ENCODE data around the gene SNX1. TPM values are rescaled to one million over a fixed set of nuclear protein-coding genes. Genes with fewer than 3 reads are reported as not detected.

The SNX1 gene
- total RNA-seq, 1 experiment from 2014 or later: 94.5 TPM

- ChIA-PET CTCF (interaction anchor here (0.5 to 2.0 kb wide), 8 partner anchors 7 to 686 kb away, joined by 3 to 12 read pairs (median 4); partner anchors contain the start of genes CSNK1G1 and PPIB), POLR2A (ENCODE audit: low non-redundant PET) (interaction anchor here (0.6 to 0.7 kb wide), 3 partner anchors 10 to 546 kb away, joined by 3 to 14 read pairs (median 3); partner anchors contain the start of gene PPIB)
- TF ChIP-seq CTCF (conservative IDR thresholded peaks at IDR 0.05; ENCODE audit: low read depth, low read length) (no peak), EZH2 (IDR thresholded peaks at IDR 0.05; ENCODE audit: borderline replicate concordance, low read depth, low read length, poor library complexity, severe bottlenecking) (no peak)
- peak overlapping the region; percentile 66 for H3K4me3 ChIP-seq (ENCODE audit: low read depth, low read length, poor library complexity, severe bottlenecking)
- peaks cover 17% of the 10 kb centered on the region for H3K4me1 ChIP-seq (ENCODE audit: insufficient read depth, low read length, poor library complexity, severe bottlenecking)
- peaks cover 30% of the 10 kb centered on the region for H3K36me3 ChIP-seq (ENCODE audit: insufficient read depth, low read length, poor library complexity, severe bottlenecking)
- intact Hi-C loops (cut with micrococcal nuclease; ENCODE audit: unreplicated experiment): loop anchor here (2.0 kb wide), 1 partner anchor 58 kb away; the partner anchor contains the start of gene SNX1
- H3K9me3 ChIP-seq (ENCODE audit: low read depth, low read length, poor library complexity, severe bottlenecking): no peaks in the 10 kb centered on the region
- no TSS peak for BruUV-seq (replicated peaks)
- H3K27ac ChIP-seq (ENCODE audit: low read depth, low read length, poor library complexity, severe bottlenecking): no peak overlapping the region
- no peak for DNase-seq (ENCODE audit: low spot score)
- no peaks in the 10 kb centered on the region for H3K27me3 ChIP-seq (replicated peaks; ENCODE audit: insufficient read depth, low read depth, low read length, poor library complexity)
These were observed 57.0 kb downstream of the SNX1 start for GRCh38 chr15:64152507-64153387.

- Histone ChIP-seq H3K27ac (ENCODE audit: low read depth, low read length, poor library complexity, severe bottlenecking) (peak overlapping the region; percentile 53), H3K27me3 (replicated peaks; ENCODE audit: insufficient read depth, low read depth, low read length, poor library complexity) (no peaks in the 10 kb centered on the region), H3K9me3 (ENCODE audit: low read depth, low read length, poor library complexity, severe bottlenecking) (no peaks in the 10 kb centered on the region), H3K4me3 (ENCODE audit: low read depth, low read length, poor library complexity, severe bottlenecking) (peak overlapping the region; percentile 66), H3K4me1 (ENCODE audit: insufficient read depth, low read length, poor library complexity, severe bottlenecking) (peaks cover 17% of the 10 kb centered on the region), H3K36me3 (ENCODE audit: insufficient read depth, low read length, poor library complexity, severe bottlenecking) (peaks cover 40% of the 10 kb centered on the region)
- intact Hi-C loops (cut with micrococcal nuclease; ENCODE audit: unreplicated experiment): loop anchor here (2.0 kb wide), 1 partner anchor 59 kb away; the partner anchor contains the start of gene SNX1
- DNase-seq (ENCODE audit: low spot score): peak; percentile 97
- CTCF ChIA-PET: interaction anchor here (0.5 to 2.0 kb wide), 8 partner anchors 8 to 687 kb away, joined by 3 to 12 read pairs (median 4); partner anchors contain the start of genes CSNK1G1 and PPIB
- POLR2A ChIA-PET (ENCODE audit: low non-redundant PET): interaction anchor here (0.6 to 0.7 kb wide), 2 partner anchors 9 to 187 kb away, joined by 3 read pairs; partner anchors contain the start of gene PPIB
- BruUV-seq (replicated peaks): no TSS peak
- TF ChIP-seq EZH2 (IDR thresholded peaks at IDR 0.05; ENCODE audit: borderline replicate concordance, low read depth, low read length, poor library complexity, severe bottlenecking) (no peak), CTCF (conservative IDR thresholded peaks at IDR 0.05; ENCODE audit: low read depth, low read length) (peak; percentile 99)
These were observed 57.9 kb downstream of the SNX1 start for GRCh38 chr15:64153480-64154367.

Measured in A673 (cell line).